NCI-H1436 treated with DMSO at 0.1 percent for 48 hours (cell line): ENCODE data around the gene ZFYVE28.

Experiments used
- DNase-seq: peaks from one replicate; lab custom pipeline; 2025; lab: John Stamatoyannopoulos, UW

The ZFYVE28 gene

DNA sequence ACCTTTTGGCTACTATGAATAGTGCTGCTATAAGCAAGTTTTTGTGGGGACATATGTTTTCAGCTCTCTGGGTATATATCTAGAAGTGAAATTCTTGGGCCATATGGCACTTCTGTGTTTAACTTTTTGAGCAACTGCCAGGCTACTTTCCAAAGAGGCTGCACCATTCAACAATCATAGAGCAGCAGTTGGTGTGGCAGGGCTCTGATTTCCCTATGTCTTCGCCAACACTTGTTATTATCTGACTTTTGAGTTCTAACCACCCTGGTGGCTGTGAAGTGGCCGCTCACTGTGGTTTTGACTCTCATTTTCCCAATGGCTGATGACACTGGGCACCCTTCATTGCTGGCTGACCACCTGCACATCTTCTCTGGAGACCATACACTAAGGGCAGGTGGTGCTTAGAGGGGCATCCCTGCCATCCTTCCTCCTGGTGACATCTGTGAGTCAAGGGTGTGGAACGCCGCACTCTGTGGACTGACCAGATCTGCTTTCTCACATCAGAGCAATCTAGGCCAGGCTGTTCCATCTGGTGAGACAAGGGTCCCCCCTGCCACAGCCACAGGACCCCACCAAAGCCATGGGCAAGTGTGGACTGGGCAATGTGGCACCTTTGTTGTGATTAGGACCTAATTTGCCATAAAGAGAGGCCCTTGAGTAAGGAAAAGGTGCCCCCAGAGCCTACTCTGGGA is 49.6 kb downstream of the ZFYVE28 start:
- no peak for DNase-seq

- no peak for DNase-seq
Measured at GRCh38 chr4:2367626-2368025, 50.8 kb downstream of the ZFYVE28 start.

GRCh38 chr4:2366252-2367192 is 51.9 kb downstream of the ZFYVE28 start:
- DNase-seq: no peak

GRCh38 chr4:2365913-2366210 is 52.6 kb downstream of the ZFYVE28 start:
- DNase-seq: no peak

GRCh38 chr4:2365054-2365912 is 53.2 kb downstream of the ZFYVE28 start:
- no peak for DNase-seq

- no peak for DNase-seq
Measured at GRCh38 chr4:2364654-2365053, 53.8 kb downstream of the ZFYVE28 start.

- no peak for DNase-seq
Measured at GRCh38 chr4:2363951-2364653, 54.3 kb downstream of the ZFYVE28 start.

GRCh38 chr4:2363056-2363721 is 55.3 kb downstream of the ZFYVE28 start:
- DNase-seq: no peak

- no peak for DNase-seq
Measured at GRCh38 chr4:2362266-2363055, 56.0 kb downstream of the ZFYVE28 start.

DNA sequence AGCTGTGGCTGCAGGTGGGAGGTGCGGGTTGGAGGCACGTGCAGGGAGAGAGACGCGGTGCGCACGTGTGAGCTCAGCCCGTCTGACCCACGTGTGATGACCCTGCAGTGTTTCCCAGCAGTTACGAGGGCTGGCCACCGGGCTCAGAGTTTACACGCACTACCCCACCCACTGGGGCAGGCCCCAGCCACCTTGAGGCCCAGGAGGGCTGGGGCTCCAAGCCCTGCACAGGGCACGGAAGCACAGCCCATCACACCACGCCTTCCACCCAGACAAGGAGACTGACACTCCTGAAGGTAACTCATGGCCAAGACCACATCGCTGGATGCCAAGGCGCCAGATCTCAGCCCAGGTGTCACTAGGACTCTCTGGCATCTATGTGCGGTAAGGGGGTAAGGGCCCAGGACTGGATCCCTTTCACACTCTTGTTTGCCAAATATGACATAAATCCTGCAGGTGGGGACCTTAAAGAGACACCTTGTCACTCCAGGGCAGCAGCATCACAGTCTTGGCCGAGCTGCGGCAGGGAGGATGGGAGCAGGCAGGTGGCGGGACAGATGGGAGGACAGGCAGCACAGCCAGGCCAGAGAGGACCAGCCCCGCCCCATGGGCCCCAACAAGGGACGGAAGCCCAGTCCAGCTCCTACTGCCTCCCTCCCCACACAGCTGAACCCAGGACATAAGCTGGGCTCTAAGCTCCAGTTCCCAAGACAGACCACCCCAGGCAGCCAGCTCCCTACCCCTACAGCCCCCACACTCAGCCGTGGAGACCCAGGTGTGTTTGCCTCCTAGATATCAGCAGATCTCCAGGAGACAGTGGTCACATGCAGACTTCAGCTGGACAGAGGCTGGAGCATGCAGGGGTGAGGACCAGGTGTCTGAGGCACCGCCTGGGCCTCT is 56.8 kb downstream of the ZFYVE28 start:
- DNase-seq: no peak

GRCh38 chr4:2360396-2360730 is 58.1 kb downstream of the ZFYVE28 start:
- DNase-seq: no peak

GRCh38 chr4:2359591-2360395 is 58.7 kb downstream of the ZFYVE28 start:
- DNase-seq: no peak

DNA sequence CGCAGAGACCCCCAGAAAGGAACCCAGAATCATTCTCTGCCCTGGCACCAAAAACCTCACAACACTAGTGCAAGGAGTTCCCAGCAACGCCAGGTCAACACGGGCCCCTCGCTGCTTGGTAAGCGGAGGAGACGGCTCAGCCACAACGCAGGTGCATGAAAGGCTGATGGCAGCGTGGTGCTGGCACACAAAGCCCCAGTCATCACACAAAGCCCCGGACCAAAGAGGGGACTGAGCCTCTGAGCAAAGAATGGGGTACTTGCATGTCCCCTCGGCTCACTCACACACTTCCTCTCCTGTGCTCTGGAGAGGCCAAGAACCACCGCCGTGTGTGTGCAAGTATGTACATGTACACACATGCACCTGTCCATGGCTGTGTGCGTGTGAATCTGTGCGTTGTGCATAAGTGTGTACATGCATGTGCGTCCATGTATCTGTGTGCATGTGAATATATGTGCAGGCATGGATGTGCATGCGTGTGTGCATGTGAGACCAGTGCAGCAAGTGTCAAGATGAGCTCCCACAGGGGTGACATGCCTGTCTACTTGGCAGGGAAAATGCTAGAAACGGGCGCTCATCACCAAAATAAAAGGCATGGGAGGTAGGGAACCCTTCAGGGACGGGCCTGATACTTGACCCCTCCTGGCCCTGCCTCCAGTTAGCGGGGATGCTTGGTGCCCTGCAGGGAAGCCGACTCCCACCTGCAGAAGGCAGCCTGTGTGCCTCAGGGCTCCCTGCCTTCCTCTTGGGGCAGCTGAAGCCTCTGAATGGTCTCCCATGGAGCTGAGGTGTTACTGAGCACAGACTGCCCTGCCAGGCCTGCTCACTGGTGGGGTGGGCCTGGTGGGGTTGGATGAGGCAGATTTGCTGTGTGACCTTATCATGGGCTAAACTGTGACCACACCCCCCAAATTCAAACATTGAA is 60.4 kb downstream of the ZFYVE28 start:
- DNase-seq: no peak

GRCh38 chr4:2356123-2357069 is 62.0 kb downstream of the ZFYVE28 start:
- no peak for DNase-seq

DNA sequence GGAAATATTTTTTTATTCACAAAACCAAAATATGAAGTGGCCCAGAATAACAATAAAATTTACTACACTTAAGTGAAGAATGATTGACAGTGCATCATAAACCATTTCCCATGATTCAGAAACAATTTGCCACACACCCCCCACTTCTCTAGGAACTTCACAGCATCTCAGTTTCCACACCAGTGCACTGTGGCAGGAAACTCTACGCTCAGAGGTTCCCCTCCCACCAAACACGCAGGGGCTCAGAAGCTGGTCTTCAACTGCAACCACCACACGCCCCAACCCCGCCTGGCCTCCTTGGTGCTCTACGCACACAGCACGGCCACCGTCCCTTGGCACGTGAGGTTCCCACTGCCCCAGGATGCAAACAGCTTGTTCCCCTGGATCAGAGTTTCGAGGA is 63.7 kb downstream of the ZFYVE28 start:
- no peak for DNase-seq

DNA sequence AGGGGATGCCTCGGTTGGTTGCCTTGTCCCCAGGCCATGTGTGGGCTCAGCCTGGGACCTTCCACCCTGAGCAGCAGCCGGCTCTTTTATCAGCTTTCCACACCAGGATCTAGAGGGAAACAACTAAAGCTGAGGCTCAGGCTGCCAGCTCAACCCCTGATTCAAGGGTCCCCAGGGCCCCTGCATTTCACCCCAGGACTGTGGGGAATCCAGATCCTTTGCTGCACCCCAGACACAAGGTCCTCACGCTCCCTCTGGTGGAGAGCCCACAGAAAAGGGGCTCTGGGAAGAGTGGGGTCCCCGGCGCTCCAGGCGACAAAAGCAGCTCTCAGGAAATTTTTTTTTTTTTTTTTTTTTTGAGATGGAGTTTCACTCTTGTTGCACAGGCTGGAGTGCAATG is 64.3 kb downstream of the ZFYVE28 start:
- DNase-seq: no peak
